Measurements from ENCODE around the gene ZNF234.

DNA sequence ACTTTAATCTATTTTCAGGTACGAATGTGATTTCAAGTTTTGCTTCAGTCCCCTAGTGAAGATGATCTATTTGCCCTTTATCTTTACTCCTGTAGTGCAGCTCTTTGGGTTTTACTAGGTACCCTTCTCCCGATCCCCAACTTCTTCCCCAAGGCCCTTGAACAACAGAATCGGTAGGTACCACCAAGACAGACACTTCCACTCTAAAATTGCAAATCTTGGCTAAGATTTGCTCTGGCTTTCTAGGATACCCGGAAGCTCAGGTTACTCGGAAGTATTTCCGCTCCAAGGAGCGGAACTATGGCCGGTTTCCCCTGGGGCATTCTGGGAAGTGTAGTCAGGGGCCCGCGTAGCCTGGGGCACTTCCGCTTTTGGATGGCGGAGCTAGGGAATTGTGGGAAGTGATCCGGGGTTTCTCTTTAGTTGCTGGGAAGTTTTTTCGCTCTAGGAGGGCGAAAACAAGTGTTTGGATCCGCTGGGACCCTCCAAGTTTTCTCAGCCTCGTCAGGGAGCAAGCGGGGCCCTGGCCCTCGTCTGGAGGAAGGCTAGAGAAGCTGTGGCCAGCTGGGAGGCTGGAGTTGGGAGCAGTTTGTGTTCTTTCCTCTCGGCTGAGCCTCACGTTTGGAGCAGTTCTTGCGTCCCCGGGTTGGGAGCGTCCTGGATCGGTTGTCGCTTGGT is 65.9 kb downstream of the ZNF234 start:
- TF ChIP-seq CREB1 (IDR thresholded peaks at IDR 0.05) (no peak), CTCF (IDR thresholded peaks at IDR 0.05; ENCODE audit: control extremely low read depth in 1 of 3, insufficient read depth in 1 of 3, low read depth in 1 of 3, low read length in 3 of 3) (no peak)
